B cell (primary cell): Measurements from ENCODE around the gene CAMK1D. TPM values are rescaled to one million over a fixed set of nuclear protein-coding genes. Genes with fewer than 3 reads are reported as not detected.

Experiments
- ATAC-seq: fragments of 200-7000 bp; cut with Tn5 transposase; one replicate; pipeline ENCODE4 v1.10.0; 2021; ENCODE audit warnings: low read depth, mild to moderate bottlenecking, moderate number of reproducible peaks, moderate library complexity
- CTCF ChIA-PET: fragments of 350-600 bp; sonication (Branson Sonifier 250); formaldehyde crosslinking; loops from one replicate; lab custom pipeline; 2021; ENCODE audit warnings: antibody characterized with exemption, inconsistent platforms; lab: Charles Lee
- POLR2A ChIA-PET: fragments of 350-600 bp; sonication (Branson Sonifier 250); formaldehyde crosslinking; loops from one replicate; lab custom pipeline; 2021; ENCODE audit warnings: antibody characterized with exemption; lab: Charles Lee
- DNase-seq: peaks from one replicate; pipeline ENCODE4 v3.0.0; 2013
- H2AFZ ChIP-seq: 2 replicates; pipeline ENCODE4 v1.6.1; 2012; ENCODE audit warnings: mild to moderate bottlenecking, low read depth, low read length; ENCODE audit not compliant: insufficient read depth, poor library complexity, severe bottlenecking
- H3K27ac ChIP-seq, 2 donors: 1 replicate in 1 of 2; 2 replicates in 1 of 2; pipeline ENCODE4 v1.5.1; 2012 to 2013; ENCODE audit warnings: low read length in 2 of 2, mild to moderate bottlenecking in 2 of 2, moderate library complexity in 1 of 2
- H3K27me3 ChIP-seq, 4 experiments: fragments of 200-600 bp in 1 of 4; sonication (generic) in 1 of 4; replicated peaks in 1 of 4; 1 replicate in 2 of 4; 2 replicates in 2 of 4; pipeline versions ENCODE4 v1.6.1 to v1.7.0; 2013 to 2016; ENCODE audit warnings: low read length in 3 of 4, mild to moderate bottlenecking in 2 of 4, mixed read lengths in 1 of 4, moderate library complexity in 1 of 4; ENCODE audit not compliant: insufficient read depth in 4 of 4, control insufficient read depth in 3 of 4; ENCODE audit errors: control extremely low read depth in 1 of 4
- H3K36me3 ChIP-seq, 2 experiments: replicated peaks in 1 of 2; 1 replicate in 1 of 2; 2 replicates in 1 of 2; pipeline versions ENCODE4 v1.6.1 to v1.7.1; 2013; ENCODE audit warnings: low read length in 1 of 2; ENCODE audit not compliant: insufficient read depth in 2 of 2, control insufficient read depth in 1 of 2; ENCODE audit errors: control extremely low read depth in 1 of 2, extremely low read depth in 1 of 2
- H3K4me1 ChIP-seq, 2 donors: fragments of 200-600 bp in 1 of 2; sonication (generic) in 1 of 2; 1 replicate in 1 of 2; 2 replicates in 1 of 2; pipeline versions ENCODE4 v1.5.1 to v1.6.1; 2013 to 2017; ENCODE audit warnings: low read length in 2 of 2; ENCODE audit not compliant: control insufficient read depth in 2 of 2, insufficient read depth in 2 of 2
- H3K4me2 ChIP-seq: replicated peaks from 2 replicates; pipeline ENCODE3; 2012; ENCODE audit warnings: mild to moderate bottlenecking, low read depth, low read length; ENCODE audit not compliant: poor library complexity, severe bottlenecking
- H3K4me3 ChIP-seq, 5 experiments: fragments of 200-600 bp in 1 of 5; sonication (generic) in 1 of 5; 1 replicate in 3 of 5; 2 replicates in 2 of 5; pipeline versions ENCODE4 v1.5.1 to v1.7.0; 2011 to 2016; ENCODE audit warnings: low read length in 4 of 5, mild to moderate bottlenecking in 4 of 5, low read depth in 2 of 5, control low read depth in 1 of 5, moderate library complexity in 1 of 5; ENCODE audit not compliant: insufficient read depth in 1 of 5; ENCODE audit errors: control extremely low read depth in 1 of 5, extremely low read depth in 1 of 5
- H3K79me2 ChIP-seq: fragments of 200-600 bp; sonication (generic); one replicate; pipeline ENCODE4 v1.6.0; 2016; ENCODE audit warnings: low read length; ENCODE audit not compliant: control insufficient read depth, insufficient read depth
- H3K9ac ChIP-seq: fragments of 200-600 bp; sonication (generic); 2 replicates; pipeline ENCODE4 v1.6.1; 2017; ENCODE audit warnings: mild to moderate bottlenecking, low read length, moderate library complexity
- H3K9me3 ChIP-seq, 3 donors: one replicate each; pipeline versions ENCODE4 v1.6.1 to v1.7.1; 2013; ENCODE audit warnings: low read length in 2 of 3; ENCODE audit not compliant: control insufficient read depth in 2 of 3, insufficient read depth in 1 of 3; ENCODE audit errors: control extremely low read depth in 1 of 3
- H4K20me1 ChIP-seq: 2 replicates; pipeline ENCODE4 v1.6.0; 2012; ENCODE audit warnings: mild to moderate bottlenecking, low read length; ENCODE audit not compliant: insufficient read depth, control insufficient read depth, poor library complexity, severe bottlenecking
- H3K27ac Mint-ChIP-seq: one replicate; pipeline ENCODE4 v1.8.0; 2021; ENCODE audit warnings: mixed read lengths
- H3K27me3 Mint-ChIP-seq: one replicate; pipeline ENCODE4 v1.8.0; 2021; ENCODE audit warnings: mixed read lengths
- H3K4me1 Mint-ChIP-seq: one replicate; pipeline ENCODE4 v1.8.0; 2021; ENCODE audit warnings: mixed read lengths
- H3K4me3 Mint-ChIP-seq: one replicate; pipeline ENCODE4 v1.8.0; 2021; ENCODE audit warnings: mixed read lengths
- H3K9me3 Mint-ChIP-seq: one replicate; pipeline ENCODE4 v1.8.0; 2022; ENCODE audit warnings: mixed read lengths; ENCODE audit not compliant: insufficient read depth
- EZH2 ChIP-seq: IDR thresholded peaks from 2 replicates; pipeline ENCODE4 v1.6.1; 2012; ENCODE audit warnings: borderline replicate concordance, low read depth, mild to moderate bottlenecking, moderate library complexity, low read length; ENCODE audit not compliant: insufficient read depth, poor library complexity, severe bottlenecking
- WGBS: methylation state at CpG from one replicate; pipeline ENCODE4 v1.1.5; 2013; ENCODE audit warnings: missing lambda C conversion rate; ENCODE audit not compliant: insufficient coverage; 5-methylcytosine and 5-hydroxymethylcytosine counted together
- intact Hi-C: fragments of 100-400 bp; cut with micrococcal nuclease; formaldehyde crosslinking; loops from one replicate; pipeline ENCODE4 v1.10.0; 2022
- polyA plus RNA-seq: library from polyadenylated mRNA; depleted of rRNA; stranded (reverse); fragments of >200 nt; gene quantifications from 2 replicates; pipeline ENCODE4 v1.2.3, GENCODE V29; 2012
- total RNA-seq, 2 donors: library from RNA; stranded (reverse); fragments of 120-200 nt in 1 of 2; gene quantifications; 1 replicate in 1 of 2; 2 replicates in 1 of 2; pipeline versions ENCODE4 v1.2.3 to v1.2.4, GENCODE V29; 2013 to 2022
- TF ChIP-seq, protein P1 (sequence below): fragments of 200-600 bp; IDR thresholded peaks from one replicate; pipeline ENCODE4 v1.8.0; 2022; ENCODE audit warnings: antibody characterized with exemption, mild to moderate bottlenecking

CAMK1D gene
- total and polyA plus RNA-seq, 2 donors (not counting 1 experiment from before 2014, with no cell fraction given) = 34.1 to 69.7 TPM

DNA sequence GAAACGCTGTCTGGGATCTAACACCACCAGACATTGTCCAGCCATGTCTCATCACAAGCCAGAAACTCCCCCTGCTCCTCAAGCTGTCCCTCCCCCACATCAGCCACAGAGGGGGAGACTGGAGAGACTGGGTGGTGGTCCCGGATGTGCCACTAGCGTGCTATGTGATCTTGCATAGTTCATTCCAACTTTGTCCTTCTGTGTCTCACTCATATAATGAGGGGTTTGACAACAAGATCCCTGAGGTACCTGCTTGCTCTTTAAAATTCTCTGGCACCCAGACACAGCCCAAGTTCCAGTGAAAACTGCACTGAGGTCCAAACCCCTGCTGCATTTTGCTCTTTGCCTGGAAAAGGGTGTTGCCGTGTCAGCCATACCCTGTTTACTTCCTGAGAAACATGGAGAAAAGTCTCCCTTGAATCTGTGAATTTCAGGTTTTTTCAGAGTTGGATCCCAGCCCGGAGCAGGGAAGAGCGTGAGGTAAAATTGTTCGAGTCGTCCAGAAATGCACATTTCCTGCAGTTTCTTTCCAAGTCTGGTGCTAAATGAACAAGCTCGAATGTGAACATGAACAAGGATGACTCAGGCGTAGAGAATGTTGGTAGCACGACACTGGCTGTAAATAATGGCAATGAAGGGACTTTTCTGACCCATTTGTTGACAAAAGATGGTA is 495.6 kb downstream of the CAMK1D start:
- TF ChIP-seq, protein P1, sequence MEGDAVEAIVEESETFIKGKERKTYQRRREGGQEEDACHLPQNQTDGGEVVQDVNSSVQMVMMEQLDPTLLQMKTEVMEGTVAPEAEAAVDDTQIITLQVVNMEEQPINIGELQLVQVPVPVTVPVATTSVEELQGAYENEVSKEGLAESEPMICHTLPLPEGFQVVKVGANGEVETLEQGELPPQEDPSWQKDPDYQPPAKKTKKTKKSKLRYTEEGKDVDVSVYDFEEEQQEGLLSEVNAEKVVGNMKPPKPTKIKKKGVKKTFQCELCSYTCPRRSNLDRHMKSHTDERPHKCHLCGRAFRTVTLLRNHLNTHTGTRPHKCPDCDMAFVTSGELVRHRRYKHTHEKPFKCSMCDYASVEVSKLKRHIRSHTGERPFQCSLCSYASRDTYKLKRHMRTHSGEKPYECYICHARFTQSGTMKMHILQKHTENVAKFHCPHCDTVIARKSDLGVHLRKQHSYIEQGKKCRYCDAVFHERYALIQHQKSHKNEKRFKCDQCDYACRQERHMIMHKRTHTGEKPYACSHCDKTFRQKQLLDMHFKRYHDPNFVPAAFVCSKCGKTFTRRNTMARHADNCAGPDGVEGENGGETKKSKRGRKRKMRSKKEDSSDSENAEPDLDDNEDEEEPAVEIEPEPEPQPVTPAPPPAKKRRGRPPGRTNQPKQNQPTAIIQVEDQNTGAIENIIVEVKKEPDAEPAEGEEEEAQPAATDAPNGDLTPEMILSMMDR = no peak
- TF ChIP-seq EZH2 = no peak
- Histone ChIP-seq H2AFZ (no peak overlapping the region), H3K27ac (no peak overlapping the region), H3K4me3 (no peak overlapping the region), H3K27me3 (peaks cover 0 to 15% (median 6%) of the 10 kb centered on the region in 4 experiments), H3K36me3 (no peaks in the 10 kb centered on the region), H3K9ac (no peak overlapping the region), H3K4me2 (no peak overlapping the region), H4K20me1 (no peaks in the 10 kb centered on the region), H3K4me1 (peaks cover 0 to 4% of the 10 kb centered on the region in 2 donors), H3K79me2 (no peaks in the 10 kb centered on the region), H3K9me3 (no peaks in the 10 kb centered on the region)
- H3K27ac Mint-ChIP-seq = no peak overlapping the region
- peaks cover 25% of the 10 kb centered on the region for H3K27me3 Mint-ChIP-seq
- H3K9me3 Mint-ChIP-seq = no peaks in the 10 kb centered on the region
- DNase-seq (no peak), ATAC-seq (no peak)
- POLR2A ChIA-PET = no interaction called here
- intact Hi-C loops = no loop called here
- WGBS = 40% methylated on average over 8 of the region's 11 CpGs
- CTCF ChIA-PET = no interaction called here
- peaks cover 5% of the 10 kb centered on the region for H3K4me1 Mint-ChIP-seq
- no peak overlapping the region for H3K4me3 Mint-ChIP-seq

- Mint-ChIP-seq H3K27ac (no peak overlapping the region), H3K9me3 (peaks cover 4% of the 10 kb centered on the region), H3K4me1 (peaks cover 5% of the 10 kb centered on the region), H3K4me3 (no peak overlapping the region), H3K27me3 (peaks cover 34% of the 10 kb centered on the region)
- H3K4me2 ChIP-seq = no peak overlapping the region
- H2AFZ ChIP-seq = no peak overlapping the region
- no peak overlapping the region for H3K9ac ChIP-seq
- TF ChIP-seq EZH2 = no peak
- TF ChIP-seq, protein P1 = no peak
- H3K36me3 ChIP-seq = no peaks in the 10 kb centered on the region
- ChIA-PET CTCF (no interaction called here), POLR2A (no interaction called here)
- no peaks in the 10 kb centered on the region for H4K20me1 ChIP-seq
- no CpG with 5 or more reads among the region's 1 CpG for WGBS
- intact Hi-C loops = no loop called here
- no peaks in the 10 kb centered on the region for H3K9me3 ChIP-seq
- no peak overlapping the region for H3K4me3 ChIP-seq
- H3K27me3 ChIP-seq = peaks cover 0 to 13% (median 6%) of the 10 kb centered on the region in 4 experiments
- no peaks in the 10 kb centered on the region for H3K79me2 ChIP-seq
- ATAC-seq = no peak
- no peak for DNase-seq
- peaks cover 0 to 4% of the 10 kb centered on the region in 2 donors for H3K4me1 ChIP-seq
- no peak overlapping the region for H3K27ac ChIP-seq
Measured at GRCh38 chr10:12846718-12847117, 497.4 kb downstream of the CAMK1D start.
